Osteocyte (in vitro differentiated cells): Measurements from ENCODE around the gene HS3ST3B1. TPM values are rescaled to one million over a fixed set of nuclear protein-coding genes. Genes with fewer than 3 reads are reported as not detected.
A peak's percentile ranks its signal among the peaks of the same experiment; 100 is the strongest.

Experiments
- DNase-seq: peaks from one replicate; pipeline ENCODE4 v3.0.0; 2021; ENCODE audit warnings: mixed read lengths; ENCODE audit not compliant: unreplicated experiment; ENCODE audit errors: extremely low spot score
- H3K27ac Mint-ChIP-seq: one replicate; pipeline ENCODE4 v1.8.0; 2021; ENCODE audit warnings: mild to moderate bottlenecking, mixed read lengths; ENCODE audit not compliant: unreplicated experiment
- H3K27me3 Mint-ChIP-seq: one replicate; pipeline ENCODE4 v1.8.0; 2021; ENCODE audit warnings: mixed read lengths; ENCODE audit not compliant: unreplicated experiment
- H3K36me3 Mint-ChIP-seq: one replicate; pipeline ENCODE4 v1.8.0; 2021; ENCODE audit warnings: mixed read lengths; ENCODE audit not compliant: unreplicated experiment
- H3K4me1 Mint-ChIP-seq: one replicate; pipeline ENCODE4 v1.8.0; 2021; ENCODE audit warnings: mixed read lengths; ENCODE audit not compliant: unreplicated experiment
- H3K4me3 Mint-ChIP-seq: one replicate; pipeline ENCODE4 v1.8.0; 2021; ENCODE audit warnings: mild to moderate bottlenecking, moderate library complexity, mixed read lengths; ENCODE audit not compliant: unreplicated experiment
- H3K9me3 Mint-ChIP-seq: one replicate; pipeline ENCODE4 v1.8.0; 2021; ENCODE audit warnings: mixed read lengths; ENCODE audit not compliant: unreplicated experiment
- CTCF ChIP-seq: fragments of 200-600 bp; sonication (generic); IDR thresholded peaks from 2 replicates; pipeline ENCODE4 v1.5.0; 2021; ENCODE audit warnings: antibody characterized with exemption, mild to moderate bottlenecking, moderate library complexity
- total RNA-seq: library from RNA; stranded (reverse); gene quantifications from 2 replicates; pipeline ENCODE4 v1.2.1, GENCODE V29; 2021

HS3ST3B1 gene
- total RNA-seq, 1 donor from 2014 or later = 77.0 TPM

GRCh38 chr17:14295676-14296075 is 5.2 kb upstream of the HS3ST3B1 start:
- H3K4me3 Mint-ChIP-seq = no peak overlapping the region
- H3K36me3 Mint-ChIP-seq = no peaks in the 10 kb centered on the region
- peak; percentile 57 for DNase-seq
- no peaks in the 10 kb centered on the region for H3K9me3 Mint-ChIP-seq
- TF ChIP-seq CTCF = no peak
- H3K4me1 Mint-ChIP-seq = peaks cover 44% of the 10 kb centered on the region
- H3K27me3 Mint-ChIP-seq = no peaks in the 10 kb centered on the region
- no peak overlapping the region for H3K27ac Mint-ChIP-seq

DNA sequence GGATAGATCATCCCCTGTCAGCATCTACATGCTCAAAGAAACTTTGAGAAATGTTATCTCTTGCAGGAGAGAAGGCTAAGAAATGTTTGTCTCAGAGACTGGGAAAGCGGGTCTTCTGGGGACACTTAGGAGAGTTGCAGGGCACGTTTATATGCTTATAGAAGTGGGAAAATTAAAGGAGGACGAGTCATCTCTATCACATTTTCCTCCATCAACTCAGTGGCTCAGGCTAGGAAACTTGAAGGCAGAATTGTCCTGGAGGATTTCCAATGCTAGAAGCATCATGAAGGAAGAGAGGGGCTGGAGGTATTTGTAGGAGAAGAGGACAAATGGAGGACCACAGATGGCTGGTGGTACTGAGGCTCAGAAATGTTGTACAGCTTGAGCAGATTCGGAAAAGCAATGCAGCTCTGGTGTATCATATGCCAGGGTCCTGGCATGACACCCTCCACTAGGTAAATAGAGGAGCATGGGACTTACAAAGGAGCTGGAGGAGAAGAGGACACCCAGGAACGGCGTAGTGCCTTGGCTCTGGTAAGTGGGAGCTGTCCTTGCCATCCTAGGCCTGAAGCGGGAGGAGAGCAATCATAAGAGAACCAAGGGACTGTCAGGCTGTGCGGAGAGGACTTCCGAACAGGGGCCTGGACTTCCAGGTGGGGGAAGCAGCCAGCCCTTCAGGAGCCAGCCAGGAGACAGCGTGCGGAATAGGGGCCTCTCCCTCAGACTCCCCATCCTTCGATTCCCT is 4.5 kb upstream of the HS3ST3B1 start:
- peak; percentile 73 for DNase-seq
- Mint-ChIP-seq H3K9me3 (no peaks in the 10 kb centered on the region), H3K4me1 (peaks cover 44% of the 10 kb centered on the region), H3K27me3 (no peaks in the 10 kb centered on the region), H3K27ac (peak overlapping the region; percentile 7), H3K4me3 (peak overlapping the region; percentile 58), H3K36me3 (no peaks in the 10 kb centered on the region)
- TF ChIP-seq CTCF = no peak

DNA sequence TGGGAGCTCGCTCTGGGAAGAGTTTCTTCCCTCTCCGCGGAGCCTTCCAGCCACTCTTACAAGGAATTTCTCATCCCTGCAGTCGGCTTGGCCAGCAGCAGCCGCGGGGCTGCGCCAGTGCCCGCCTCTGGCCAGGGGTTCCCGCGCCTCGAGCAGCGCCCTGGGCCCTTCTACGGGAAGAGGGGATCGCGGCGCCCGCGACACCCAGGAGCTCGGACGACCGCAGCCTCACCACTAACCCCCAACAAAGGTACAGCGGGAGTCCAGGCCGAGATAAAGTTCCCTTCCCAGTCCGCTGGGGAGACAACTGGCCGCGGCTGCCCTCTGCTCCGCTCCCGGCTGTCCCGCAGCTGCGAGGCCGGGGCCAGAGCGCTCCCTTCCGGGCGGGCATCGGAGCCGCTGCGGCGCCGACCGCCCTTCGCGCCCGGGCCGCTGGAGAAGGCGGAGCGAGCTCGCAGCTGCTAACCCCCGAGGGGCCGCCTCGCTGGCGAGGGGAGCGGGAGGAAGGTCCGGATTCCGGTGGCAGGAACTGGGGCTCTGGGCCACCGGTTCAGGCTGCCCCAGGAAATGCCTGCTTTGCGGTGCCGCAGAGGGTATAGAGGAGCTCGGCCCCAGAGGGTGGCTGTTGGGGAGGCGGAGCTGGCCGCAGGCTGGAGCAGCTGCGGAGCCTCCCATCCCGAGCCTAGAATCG is 3.6 kb upstream of the HS3ST3B1 start:
- Mint-ChIP-seq H3K4me3 (peak overlapping the region; percentile 71), H3K4me1 (peaks cover 44% of the 10 kb centered on the region), H3K36me3 (no peaks in the 10 kb centered on the region), H3K27ac (peak overlapping the region; percentile 96), H3K9me3 (no peaks in the 10 kb centered on the region), H3K27me3 (no peaks in the 10 kb centered on the region)
- DNase-seq = peak; percentile 92
- peak; percentile 70 for TF ChIP-seq CTCF

DNA sequence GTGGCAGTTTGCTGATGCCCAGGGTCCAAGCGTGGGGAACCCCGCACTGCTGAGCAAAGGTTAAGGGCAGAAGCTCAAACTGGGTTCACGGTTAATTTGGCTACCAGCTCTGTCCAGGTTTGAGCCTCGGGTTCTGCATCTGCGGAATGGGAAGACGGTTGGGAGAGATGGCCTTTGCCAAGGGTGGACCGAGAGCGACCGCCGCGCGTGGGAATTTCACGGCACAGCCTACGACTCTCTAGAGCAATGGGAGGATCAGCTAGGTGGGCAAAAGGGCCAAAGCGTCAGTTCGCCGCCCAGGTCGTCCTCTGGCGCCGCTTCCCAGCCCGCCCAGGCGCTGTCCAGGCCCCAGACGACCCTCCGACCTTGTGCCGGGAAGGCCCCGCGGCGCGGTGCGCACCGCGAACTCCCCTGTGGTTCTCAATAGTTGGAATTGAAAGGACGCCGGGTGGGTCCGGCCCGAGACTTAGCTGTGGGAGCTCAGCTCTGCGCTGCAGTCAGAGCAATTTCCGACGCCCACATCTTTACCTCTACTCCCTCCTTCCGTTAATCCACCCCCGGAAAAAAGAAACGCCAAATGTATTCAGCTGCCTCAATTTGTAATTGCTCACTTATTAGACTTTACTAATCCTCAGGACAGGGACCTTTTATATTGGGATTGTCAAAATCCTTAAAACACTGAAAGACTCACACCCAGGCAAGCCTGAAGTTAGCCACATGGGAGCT is 2.5 kb upstream of the HS3ST3B1 start:
- DNase-seq = peak; percentile 83
- Mint-ChIP-seq H3K4me3 (peak overlapping the region; percentile 98), H3K27me3 (no peaks in the 10 kb centered on the region), H3K9me3 (no peaks in the 10 kb centered on the region), H3K4me1 (peaks cover 44% of the 10 kb centered on the region), H3K27ac (peak overlapping the region; percentile 96), H3K36me3 (no peaks in the 10 kb centered on the region)
- TF ChIP-seq CTCF = no peak

- Mint-ChIP-seq H3K4me3 (peak overlapping the region; percentile 98), H3K36me3 (peaks cover 4% of the 10 kb centered on the region), H3K27ac (peak overlapping the region; percentile 96), H3K27me3 (no peaks in the 10 kb centered on the region), H3K9me3 (no peaks in the 10 kb centered on the region), H3K4me1 (peaks cover 40% of the 10 kb centered on the region)
- no peak for DNase-seq
- no peak for TF ChIP-seq CTCF
Measured at GRCh38 chr17:14298947-14299279, 2.0 kb upstream of the HS3ST3B1 start.
